K562 (cell line): ENCODE results near the gene UNC79.

Source experiments
- KAT2B ChIP-seq: IDR thresholded peaks from one replicate; pipeline ENCODE4 v1.6.1; 2012; ENCODE audit warnings: low read depth, mild to moderate bottlenecking, control low read depth, inconsistent platforms, low read length, moderate library complexity
- SNRNP70 ChIP-seq: fragments of 200-400 bp; formaldehyde crosslinking; optimal IDR thresholded peaks from 2 replicates; pipeline ENCODE3; 2017; ENCODE audit warnings: low read depth, low read length

GRCh38 chr14:93582516-93582915, 151.8 kb downstream of the UNC79 start:
- TF ChIP-seq SNRNP70 (no peak), KAT2B (no peak)
